Fibroblast of villous mesenchyme (primary cell): Measurements from ENCODE around the gene HAS3. TPM values are rescaled to one million over a fixed set of nuclear protein-coding genes. Genes with fewer than 3 reads are reported as not detected.

Experiments
- DNase-seq: peaks from one replicate; pipeline ENCODE4 v3.0.0-alpha.2; 2010; ENCODE audit warnings: low read depth
- H3K4me3 ChIP-seq: 2 replicates; pipeline ENCODE4 v1.5.1; 2011; ENCODE audit warnings: low read depth, mild to moderate bottlenecking, low read length
- total RNA-seq: library from RNA; depleted of rRNA; stranded (reverse); fragments of >200 nt; gene quantifications from 2 replicates; pipeline ENCODE4 v1.2.3, GENCODE V29; 2012
- TF ChIP-seq, protein P1 (sequence below): IDR thresholded peaks from 2 replicates; pipeline ENCODE4 v1.5.1; 2012; ENCODE audit warnings: low read depth, mild to moderate bottlenecking, low read length; ENCODE audit not compliant: insufficient read depth

The HAS3 gene
- total RNA-seq, 1 donor: 0.43 TPM

DNA sequence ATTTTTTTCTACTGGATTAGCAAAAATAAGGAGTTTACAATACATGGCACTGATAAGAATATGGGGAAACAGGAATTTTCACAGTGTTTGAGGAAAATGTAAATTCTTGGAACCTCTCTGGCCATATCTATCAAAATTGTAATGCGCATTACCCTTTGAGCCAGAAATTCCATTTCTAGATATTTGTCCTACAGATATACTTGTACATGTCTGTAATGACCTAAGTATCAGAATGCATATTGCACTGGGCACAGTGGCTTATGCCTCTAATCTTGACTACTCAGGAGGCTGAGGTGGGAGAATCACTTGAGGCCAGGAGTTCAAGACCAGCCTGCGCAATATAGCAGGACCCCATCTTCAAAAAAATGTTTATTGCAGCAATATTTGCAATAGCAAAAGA lies 25.8 kb upstream of the HAS3 start:
- no peak for DNase-seq
- TF ChIP-seq, protein P1, sequence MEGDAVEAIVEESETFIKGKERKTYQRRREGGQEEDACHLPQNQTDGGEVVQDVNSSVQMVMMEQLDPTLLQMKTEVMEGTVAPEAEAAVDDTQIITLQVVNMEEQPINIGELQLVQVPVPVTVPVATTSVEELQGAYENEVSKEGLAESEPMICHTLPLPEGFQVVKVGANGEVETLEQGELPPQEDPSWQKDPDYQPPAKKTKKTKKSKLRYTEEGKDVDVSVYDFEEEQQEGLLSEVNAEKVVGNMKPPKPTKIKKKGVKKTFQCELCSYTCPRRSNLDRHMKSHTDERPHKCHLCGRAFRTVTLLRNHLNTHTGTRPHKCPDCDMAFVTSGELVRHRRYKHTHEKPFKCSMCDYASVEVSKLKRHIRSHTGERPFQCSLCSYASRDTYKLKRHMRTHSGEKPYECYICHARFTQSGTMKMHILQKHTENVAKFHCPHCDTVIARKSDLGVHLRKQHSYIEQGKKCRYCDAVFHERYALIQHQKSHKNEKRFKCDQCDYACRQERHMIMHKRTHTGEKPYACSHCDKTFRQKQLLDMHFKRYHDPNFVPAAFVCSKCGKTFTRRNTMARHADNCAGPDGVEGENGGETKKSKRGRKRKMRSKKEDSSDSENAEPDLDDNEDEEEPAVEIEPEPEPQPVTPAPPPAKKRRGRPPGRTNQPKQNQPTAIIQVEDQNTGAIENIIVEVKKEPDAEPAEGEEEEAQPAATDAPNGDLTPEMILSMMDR: no peak
- no peak overlapping the region for H3K4me3 ChIP-seq

DNA sequence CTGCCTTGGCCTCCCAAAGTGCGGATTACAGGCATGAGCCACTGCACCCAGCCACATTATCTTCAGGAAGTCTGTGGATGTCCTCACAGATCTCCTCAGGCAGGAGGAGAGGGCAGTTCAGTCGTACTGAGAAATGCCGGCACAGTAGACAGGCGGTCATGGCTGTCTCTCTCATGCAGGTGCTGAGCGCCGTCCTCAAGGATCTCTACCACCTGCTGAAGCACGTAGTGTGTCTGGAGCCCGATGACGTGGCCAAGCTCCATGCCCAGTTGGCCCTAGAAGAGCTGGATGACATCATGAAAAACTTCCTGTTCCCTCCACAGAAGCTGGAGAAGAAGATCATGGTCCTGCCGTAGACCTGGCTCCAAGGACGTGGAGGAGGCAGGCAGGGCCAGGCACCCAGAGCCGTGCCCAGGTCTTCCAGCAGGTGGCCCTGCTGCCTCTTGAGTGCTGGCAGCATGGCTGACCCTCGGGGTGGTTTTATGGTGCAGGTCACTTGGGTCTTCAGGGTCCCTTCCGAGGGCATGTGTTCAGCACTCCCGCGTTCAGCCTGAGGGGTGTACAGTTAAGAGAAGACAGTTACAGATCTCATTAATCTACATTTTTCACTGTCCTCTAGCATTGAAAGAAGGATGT lies 22.0 kb upstream of the HAS3 start:
- DNase-seq: no peak
- no peak overlapping the region for H3K4me3 ChIP-seq
- TF ChIP-seq, protein P1: no peak

DNA sequence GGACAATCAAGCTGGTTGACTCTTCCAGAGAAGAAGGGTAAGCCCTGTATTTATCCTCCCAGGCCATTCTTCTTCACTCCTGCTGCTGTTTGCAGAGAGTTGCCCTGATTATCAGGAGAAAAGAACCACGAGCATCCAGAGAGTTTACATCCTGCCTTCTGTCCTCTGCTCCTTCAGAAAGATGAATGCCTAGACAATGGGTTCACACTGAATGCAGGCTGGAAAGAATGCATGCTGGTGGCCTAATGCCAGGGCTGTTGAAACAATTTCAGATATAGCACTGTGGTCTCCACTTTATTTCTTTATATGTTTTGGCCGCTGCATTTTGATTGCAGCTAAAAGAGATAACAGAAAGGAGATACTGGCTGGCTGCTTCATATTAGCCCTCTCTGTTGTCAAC lies 21.2 kb upstream of the HAS3 start:
- TF ChIP-seq, protein P1: no peak
- no peak overlapping the region for H3K4me3 ChIP-seq
- DNase-seq: no peak

DNA sequence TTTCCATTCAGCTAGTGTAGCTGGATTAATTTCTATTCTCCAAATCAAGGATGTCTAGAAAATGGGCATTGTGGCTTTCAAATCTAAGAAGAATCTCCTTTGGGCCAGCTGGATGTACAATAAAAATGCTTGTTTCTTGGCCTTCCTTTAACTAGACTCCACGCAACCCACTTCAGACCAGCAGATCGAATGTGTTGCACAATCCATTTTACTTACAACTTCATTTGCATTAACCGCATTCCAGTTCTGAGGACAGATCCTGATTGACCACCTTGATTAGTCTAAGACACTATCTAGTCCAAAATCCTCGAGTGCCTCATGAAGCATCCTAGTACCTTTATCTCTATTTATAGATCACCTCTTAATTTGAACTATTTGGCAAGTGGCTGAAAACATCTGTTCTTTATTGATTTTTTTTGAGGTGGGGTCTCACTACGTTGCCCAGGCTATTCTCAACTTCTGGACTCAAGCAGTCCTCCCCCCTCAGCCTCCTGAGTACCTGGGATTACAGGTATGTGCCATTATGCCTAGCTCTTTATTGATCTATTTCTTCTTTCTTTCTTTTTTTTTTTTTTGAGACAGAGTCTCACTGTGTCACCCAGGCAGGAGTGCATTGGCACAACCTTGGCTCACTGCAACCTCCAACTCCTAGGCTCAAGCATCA lies 20.3 kb upstream of the HAS3 start:
- H3K4me3 ChIP-seq: no peak overlapping the region
- no peak for DNase-seq
- TF ChIP-seq, protein P1: no peak

- TF ChIP-seq, protein P1: no peak
- no peak for DNase-seq
- H3K4me3 ChIP-seq: no peak overlapping the region
Measured at GRCh38 chr16:69087161-69087581, 18.3 kb upstream of the HAS3 start.

GRCh38 chr16:69088684-69089083 lies 16.8 kb upstream of the HAS3 start:
- H3K4me3 ChIP-seq: no peak overlapping the region
- TF ChIP-seq, protein P1: no peak
- DNase-seq: no peak
